ENCODE measurements around the gene VTI1A. TPM values are rescaled to one million over a fixed set of nuclear protein-coding genes. Genes with fewer than 3 reads are reported as not detected.

Gene VTI1A
- total and polyA plus RNA-seq, 9 of the 15 experiments (the other 6 are each of a cell fraction or from before 2014, with no cell fraction given) = 9.3 to 21.4 (median 16.0) TPM

DNA sequence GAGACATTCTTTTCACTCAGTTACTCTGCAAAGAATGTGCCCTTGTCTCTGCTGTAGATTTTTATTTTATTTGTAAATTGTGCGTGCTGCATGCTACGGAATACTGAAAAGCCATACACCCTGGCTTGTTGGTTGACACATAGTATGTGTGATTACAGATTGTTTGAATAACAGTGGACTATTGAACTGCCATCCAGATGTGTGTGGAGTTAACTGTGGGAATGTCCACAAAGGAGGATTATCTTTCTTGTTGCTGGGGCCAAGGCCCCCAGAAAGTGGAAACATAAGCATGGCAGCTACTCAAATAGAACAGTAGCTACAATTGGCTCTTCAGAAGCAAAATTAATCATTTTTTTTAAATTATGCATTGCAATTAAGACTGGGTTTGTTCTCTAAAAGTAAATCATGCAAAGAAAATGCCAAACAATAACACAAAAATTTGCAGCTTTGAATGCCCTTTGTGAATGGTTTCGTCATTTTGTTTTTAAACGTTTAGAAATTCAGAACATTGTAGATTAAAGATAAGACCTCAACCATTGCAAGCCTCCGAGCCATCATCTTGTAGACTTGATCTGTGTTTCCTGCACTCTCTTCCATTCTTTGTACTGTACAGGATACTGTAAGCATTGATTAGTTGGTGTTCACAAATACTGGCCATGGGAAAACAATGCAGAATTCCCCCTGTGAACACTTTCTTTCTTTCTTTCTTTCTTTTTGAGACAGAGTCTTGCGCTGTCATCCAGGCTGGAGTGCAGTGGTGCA lies 292.8 kb downstream of the VTI1A start:
- no peaks in the 10 kb centered on the region for H3K36me3 ChIP-seq (ENCODE audit: control insufficient read depth, insufficient read depth, low read length)
- ATAC-seq (no peak), DNase-seq (ENCODE audit: extremely low read depth in 1 of 4, low spot score in 3 of 4) (no peak), FAIRE-seq (no peak)
- ChIA-PET CTCF (ENCODE audit: low intra/inter-chr PET ratio) (no interaction called here), POLR2A (no interaction called here)
- H3K4me2 ChIP-seq (ENCODE audit: insufficient read depth, low read length) = no peak overlapping the region
- no peaks in the 10 kb centered on the region for H3K27me3 ChIP-seq (ENCODE audit: control insufficient read depth in 2 of 2, insufficient read depth in 2 of 2, low read length in 2 of 2)
- no peak overlapping the region for H3K9ac ChIP-seq (ENCODE audit: insufficient read depth in 1 of 2, low read depth in 2 of 2, low read length in 2 of 2)
- no peaks in the 10 kb centered on the region for H3K9me1 ChIP-seq (ENCODE audit: control insufficient read depth, insufficient read depth, low read length)
- no peaks in the 10 kb centered on the region for H3K9me3 ChIP-seq (replicated peaks; ENCODE audit: control insufficient read depth, insufficient read depth, low read depth, low read length)
- H3K79me2 ChIP-seq (ENCODE audit: control insufficient read depth, insufficient read depth, low read length) = no peaks in the 10 kb centered on the region
- H4K20me1 ChIP-seq (replicated peaks; ENCODE audit: control insufficient read depth, insufficient read depth, low read length) = no peaks in the 10 kb centered on the region
- WGBS (ENCODE audit: insufficient coverage, low coverage, missing lambda C conversion rate) = 75% methylated on average over 5 of the region's 6 CpGs
- intact Hi-C loops (cut with micrococcal nuclease) (no loop called here), in situ Hi-C loops (cut with MboI) (no loop called here)
- no peak overlapping the region for H3K4me3 ChIP-seq
- no TSS peak for BruUV-seq (replicated peaks)
- no peaks in the 10 kb centered on the region for H3K4me1 ChIP-seq (replicated peaks in 1 of 2; ENCODE audit: control insufficient read depth in 2 of 2, insufficient read depth in 2 of 2, low read length in 2 of 2)
- no peak overlapping the region for H3K27ac ChIP-seq (ENCODE audit: extremely low read depth, low read depth, low read length)
- H2AFZ ChIP-seq (ENCODE audit: low read depth, low read length) = no peak overlapping the region
- TF ChIP-seq ZNF212 (CRISPR knock-in tag; IDR thresholded peaks at IDR 0.05) (no peak), CHAMP1 (IDR thresholded peaks at IDR 0.05) (no peak), NR1H2 (CRISPR knock-in tag; IDR thresholded peaks at IDR 0.05) (no peak), NKRF (IDR thresholded peaks at IDR 0.05; ENCODE audit: borderline replicate concordance) (no peak)
- TF ChIP-seq, protein P1, sequence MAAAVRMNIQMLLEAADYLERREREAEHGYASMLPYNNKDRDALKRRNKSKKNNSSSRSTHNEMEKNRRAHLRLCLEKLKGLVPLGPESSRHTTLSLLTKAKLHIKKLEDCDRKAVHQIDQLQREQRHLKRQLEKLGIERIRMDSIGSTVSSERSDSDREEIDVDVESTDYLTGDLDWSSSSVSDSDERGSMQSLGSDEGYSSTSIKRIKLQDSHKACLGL (CRISPR knock-in tag; IDR thresholded peaks at IDR 0.05; ENCODE audit: borderline replicate concordance, poor library complexity, severe bottlenecking) = no peak
- TF ChIP-seq, protein P2, sequence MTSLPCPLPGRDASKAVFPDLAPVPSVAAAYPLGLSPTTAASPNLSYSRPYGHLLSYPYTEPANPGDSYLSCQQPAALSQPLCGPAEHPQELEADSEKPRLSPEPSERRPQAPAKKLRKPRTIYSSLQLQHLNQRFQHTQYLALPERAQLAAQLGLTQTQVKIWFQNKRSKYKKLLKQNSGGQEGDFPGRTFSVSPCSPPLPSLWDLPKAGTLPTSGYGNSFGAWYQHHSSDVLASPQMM (CRISPR knock-in tag; IDR thresholded peaks at IDR 0.05) = no peak
- TF ChIP-seq, protein P3, sequence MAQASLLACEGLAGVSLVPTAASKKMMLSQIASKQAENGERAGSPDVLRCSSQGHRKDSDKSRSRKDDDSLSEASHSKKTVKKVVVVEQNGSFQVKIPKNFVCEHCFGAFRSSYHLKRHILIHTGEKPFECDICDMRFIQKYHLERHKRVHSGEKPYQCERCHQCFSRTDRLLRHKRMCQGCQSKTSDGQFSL (CRISPR knock-in tag; IDR thresholded peaks at IDR 0.05) = no peak
- TF ChIP-seq, protein P3 (tag; IDR thresholded peaks at IDR 0.05) = no peak
- TF ChIP-seq, protein P4, sequence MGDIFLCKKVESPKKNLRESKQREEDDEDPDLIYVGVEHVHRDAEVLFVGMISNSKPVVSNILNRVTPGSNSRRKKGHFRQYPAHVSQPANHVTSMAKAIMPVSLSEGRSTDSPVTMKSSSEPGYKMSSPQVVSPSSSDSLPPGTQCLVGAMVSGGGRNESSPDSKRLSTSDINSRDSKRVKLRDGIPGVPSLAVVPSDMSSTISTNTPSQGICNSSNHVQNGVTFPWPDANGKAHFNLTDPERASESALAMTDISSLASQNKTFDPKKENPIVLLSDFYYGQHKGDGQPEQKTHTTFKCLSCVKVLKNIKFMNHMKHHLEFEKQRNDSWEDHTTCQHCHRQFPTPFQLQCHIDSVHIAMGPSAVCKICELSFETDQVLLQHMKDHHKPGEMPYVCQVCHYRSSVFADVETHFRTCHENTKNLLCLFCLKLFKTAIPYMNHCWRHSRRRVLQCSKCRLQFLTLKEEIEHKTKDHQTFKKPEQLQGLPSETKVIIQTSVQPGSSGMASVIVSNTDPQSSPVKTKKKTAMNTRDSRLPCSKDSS (IDR thresholded peaks at IDR 0.05; ENCODE audit: low read depth, partially characterized antibody) = no peak
- TF ChIP-seq, protein P5, sequence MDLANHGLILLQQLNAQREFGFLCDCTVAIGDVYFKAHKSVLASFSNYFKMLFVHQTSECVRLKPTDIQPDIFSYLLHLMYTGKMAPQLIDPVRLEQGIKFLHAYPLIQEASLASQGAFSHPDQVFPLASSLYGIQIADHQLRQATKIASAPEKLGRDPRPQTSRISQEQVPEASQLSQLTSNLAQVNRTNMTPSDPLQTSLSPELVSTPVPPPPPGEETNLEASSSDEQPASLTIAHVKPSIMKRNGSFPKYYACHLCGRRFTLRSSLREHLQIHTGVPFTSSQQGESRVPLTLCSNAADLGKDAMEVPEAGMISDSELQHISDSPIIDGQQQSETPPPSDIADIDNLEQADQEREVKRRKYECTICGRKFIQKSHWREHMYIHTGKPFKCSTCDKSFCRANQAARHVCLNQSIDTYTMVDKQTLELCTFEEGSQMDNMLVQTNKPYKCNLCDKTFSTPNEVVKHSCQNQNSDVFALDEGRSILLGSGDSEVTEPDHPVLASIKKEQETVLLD (IDR thresholded peaks at IDR 0.05) = no peak

Measured in K562 (cell line).